ENCODE measurements around the gene CRELD2.

CRELD2 gene

DNA sequence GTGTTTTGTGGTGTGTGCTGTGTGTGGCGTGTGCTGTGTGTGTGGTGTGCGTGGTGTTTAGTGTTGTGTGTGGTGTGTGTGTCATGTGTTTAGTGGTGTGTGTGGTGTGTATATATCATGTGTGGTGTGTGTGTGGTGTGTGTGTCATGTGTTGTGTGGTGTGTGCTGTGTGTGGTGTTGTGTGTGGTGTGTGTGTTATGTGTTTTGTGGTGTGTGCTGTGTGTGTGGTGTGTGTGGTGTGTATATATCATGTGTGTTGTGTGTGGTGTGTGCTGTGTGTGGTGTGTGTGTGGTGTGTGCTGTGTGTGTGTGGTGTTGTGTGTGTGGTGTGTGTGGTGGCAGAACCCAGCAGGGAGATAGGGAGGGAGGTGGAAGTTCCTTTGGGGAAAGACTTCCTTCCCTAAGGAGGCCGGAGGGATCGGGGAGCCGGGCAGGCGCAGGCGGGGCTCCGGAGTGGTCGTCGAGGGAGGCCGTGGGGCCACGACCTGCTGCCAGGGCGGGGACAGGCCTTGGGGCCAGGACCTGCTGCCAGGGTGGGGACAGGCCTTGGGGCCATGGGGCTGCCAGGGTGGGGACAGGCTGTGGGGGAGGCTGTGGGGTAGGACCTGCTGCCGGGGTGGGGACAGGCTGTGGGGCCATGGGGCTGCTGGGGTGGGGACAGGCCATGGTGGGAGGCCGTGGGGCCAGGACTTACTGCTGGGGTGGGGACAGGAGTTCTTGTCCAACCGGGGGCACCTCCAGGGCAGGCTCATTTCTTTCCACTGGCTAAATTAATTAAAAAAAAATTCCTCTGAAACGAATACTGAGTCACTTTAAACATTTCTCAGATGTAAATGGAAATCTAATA lies 57.3 kb downstream of the CRELD2 start (continued):
- TF ChIP-seq GLIS2 (tag by site-specific recombination; IDR thresholded peaks at IDR 0.05): peak; percentile 88
- peak; percentile 81 for TF ChIP-seq BCL11A (tag by site-specific recombination; IDR thresholded peaks at IDR 0.05; ENCODE audit: low read depth)
- no peak for TF ChIP-seq ZNF214 (tag by site-specific recombination; IDR thresholded peaks at IDR 0.05; ENCODE audit: borderline replicate concordance)
- no peak for TF ChIP-seq PRDM4 (tag by site-specific recombination; IDR thresholded peaks at IDR 0.05)
- no peak for TF ChIP-seq ZNF768 (tag by site-specific recombination; IDR thresholded peaks at IDR 0.05)
- peak; percentile 26; the same call in 1 of the 2 replicates for TF ChIP-seq ZNF148 (tag by site-specific recombination; IDR thresholded peaks at IDR 0.05; ENCODE audit: borderline replicate concordance)
- TF ChIP-seq ZNF24 (tag by site-specific recombination; IDR thresholded peaks at IDR 0.05): no peak
- TF ChIP-seq ZNF16 (tag by site-specific recombination; IDR thresholded peaks at IDR 0.05; ENCODE audit: low read depth): no peak
- TF ChIP-seq, protein P1, sequence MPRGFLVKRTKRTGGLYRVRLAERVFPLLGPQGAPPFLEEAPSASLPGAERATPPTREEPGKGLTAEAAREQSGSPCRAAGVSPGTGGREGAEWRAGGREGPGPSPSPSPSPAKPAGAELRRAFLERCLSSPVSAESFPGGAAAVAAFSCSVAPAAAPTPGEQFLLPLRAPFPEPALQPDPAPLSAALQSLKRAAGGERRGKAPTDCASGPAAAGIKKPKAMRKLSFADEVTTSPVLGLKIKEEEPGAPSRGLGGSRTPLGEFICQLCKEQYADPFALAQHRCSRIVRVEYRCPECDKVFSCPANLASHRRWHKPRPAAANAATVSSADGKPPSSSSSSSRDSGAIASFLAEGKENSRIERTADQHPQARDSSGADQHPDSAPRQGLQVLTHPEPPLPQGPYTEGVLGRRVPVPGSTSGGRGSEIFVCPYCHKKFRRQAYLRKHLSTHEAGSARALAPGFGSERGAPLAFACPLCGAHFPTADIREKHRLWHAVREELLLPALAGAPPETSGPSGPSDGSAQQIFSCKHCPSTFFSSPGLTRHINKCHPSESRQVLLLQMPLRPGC (tag by site-specific recombination; IDR thresholded peaks at IDR 0.05): peak; percentile 88
- peak; percentile 99 for TF ChIP-seq ZNF18 (tag by site-specific recombination; IDR thresholded peaks at IDR 0.05)
- TF ChIP-seq ZBTB48 (tag by site-specific recombination; IDR thresholded peaks at IDR 0.05): peak; percentile 90
- no peak for TF ChIP-seq ZNF513 (tag by site-specific recombination; IDR thresholded peaks at IDR 0.05)
- TF ChIP-seq ZNF561 (tag by site-specific recombination; IDR thresholded peaks at IDR 0.05; ENCODE audit: borderline replicate concordance): no peak
- TF ChIP-seq ZSCAN23 (tag by site-specific recombination; IDR thresholded peaks at IDR 0.05): peak; percentile 76; the same call in 1 of the 2 replicates
- TF ChIP-seq SCRT1 (tag by site-specific recombination; IDR thresholded peaks at IDR 0.05; ENCODE audit: borderline replicate concordance): peak; percentile 28; the same call in 1 of the 2 replicates
- TF ChIP-seq ZNF366 (tag by site-specific recombination; conservative IDR thresholded peaks at IDR 0.05): no peak
- TF ChIP-seq OSR2 (tag by site-specific recombination; IDR thresholded peaks at IDR 0.05): peak; percentile 45; the same call in 1 of the 2 replicates
- 0 out of 2 replicates have a peak, but pooled peaks have one; percentile 67 for TF ChIP-seq ZNF747 (tag by site-specific recombination; IDR thresholded peaks at IDR 0.05)
- TF ChIP-seq ZNF211 (tag by site-specific recombination; IDR thresholded peaks at IDR 0.05; ENCODE audit: low read depth): peak; percentile 41; the same call in 1 of the 2 replicates
- no peak for TF ChIP-seq ZNF248 (tag by site-specific recombination; IDR thresholded peaks at IDR 0.05)
- TF ChIP-seq, protein P2, sequence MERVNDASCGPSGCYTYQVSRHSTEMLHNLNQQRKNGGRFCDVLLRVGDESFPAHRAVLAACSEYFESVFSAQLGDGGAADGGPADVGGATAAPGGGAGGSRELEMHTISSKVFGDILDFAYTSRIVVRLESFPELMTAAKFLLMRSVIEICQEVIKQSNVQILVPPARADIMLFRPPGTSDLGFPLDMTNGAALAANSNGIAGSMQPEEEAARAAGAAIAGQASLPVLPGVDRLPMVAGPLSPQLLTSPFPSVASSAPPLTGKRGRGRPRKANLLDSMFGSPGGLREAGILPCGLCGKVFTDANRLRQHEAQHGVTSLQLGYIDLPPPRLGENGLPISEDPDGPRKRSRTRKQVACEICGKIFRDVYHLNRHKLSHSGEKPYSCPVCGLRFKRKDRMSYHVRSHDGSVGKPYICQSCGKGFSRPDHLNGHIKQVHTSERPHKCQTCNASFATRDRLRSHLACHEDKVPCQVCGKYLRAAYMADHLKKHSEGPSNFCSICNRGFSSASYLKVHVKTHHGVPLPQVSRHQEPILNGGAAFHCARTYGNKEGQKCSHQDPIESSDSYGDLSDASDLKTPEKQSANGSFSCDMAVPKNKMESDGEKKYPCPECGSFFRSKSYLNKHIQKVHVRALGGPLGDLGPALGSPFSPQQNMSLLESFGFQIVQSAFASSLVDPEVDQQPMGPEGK (tag by site-specific recombination; IDR thresholded peaks at IDR 0.05): peak; percentile 54; the same call in 1 of the 2 replicates
- peak; percentile 98 for TF ChIP-seq ZNF391 (tag by site-specific recombination; IDR thresholded peaks at IDR 0.05; ENCODE audit: borderline replicate concordance, low read depth)

Data from HEK293 (cell line).